Parathyroid adenoma (tissue), 2 donors: ENCODE results near the gene ATP6V0E2.

Experiments
- H2AFZ ChIP-seq: fragments of 300-600 bp; sonication (generic); one replicate; pipeline ENCODE4 v1.7.0; 2017; ENCODE audit warnings: antibody characterized with exemption, mild to moderate bottlenecking
- H3K27ac ChIP-seq: fragments of 300-600 bp; sonication (generic); one replicate; pipeline ENCODE4 v1.7.0; 2017
- H3K27me3 ChIP-seq: fragments of 300-600 bp; sonication (generic); one replicate; pipeline ENCODE4 v1.7.0; 2017; ENCODE audit warnings: low read length; ENCODE audit not compliant: control insufficient read depth, insufficient read depth
- H3K36me3 ChIP-seq: fragments of 300-600 bp; sonication (generic); one replicate; pipeline ENCODE4 v1.7.0; 2017; ENCODE audit warnings: low read length; ENCODE audit not compliant: control insufficient read depth, insufficient read depth
- H3K4me1 ChIP-seq: fragments of 300-600 bp; sonication (generic); one replicate; pipeline ENCODE4 v1.7.0; 2017; ENCODE audit warnings: control low read depth
- H3K4me2 ChIP-seq: fragments of 300-600 bp; sonication (generic); one replicate; pipeline ENCODE4 v1.7.0; 2017; ENCODE audit warnings: low read length
- H3K4me3 ChIP-seq: fragments of 300-600 bp; sonication (generic); one replicate; pipeline ENCODE4 v1.7.0; 2017; ENCODE audit warnings: low read depth, low read length
- H3K79me2 ChIP-seq: fragments of 300-600 bp; sonication (generic); one replicate; pipeline ENCODE4 v1.7.0; 2017; ENCODE audit warnings: control low read depth
- H3K9ac ChIP-seq: fragments of 300-600 bp; sonication (generic); one replicate; pipeline ENCODE4 v1.7.0; 2017; ENCODE audit warnings: mild to moderate bottlenecking
- H3K9me3 ChIP-seq: fragments of 300-600 bp; sonication (generic); one replicate; pipeline ENCODE4 v1.7.0; 2017; ENCODE audit warnings: low read length; ENCODE audit not compliant: control insufficient read depth
- CTCF ChIP-seq: fragments of 300-600 bp; sonication (generic); IDR thresholded peaks from one replicate; pipeline ENCODE4 v1.7.0; 2017; ENCODE audit warnings: antibody characterized with exemption, mild to moderate bottlenecking
- donor health status: primary hyperparathyroidism.

Gene ATP6V0E2

DNA sequence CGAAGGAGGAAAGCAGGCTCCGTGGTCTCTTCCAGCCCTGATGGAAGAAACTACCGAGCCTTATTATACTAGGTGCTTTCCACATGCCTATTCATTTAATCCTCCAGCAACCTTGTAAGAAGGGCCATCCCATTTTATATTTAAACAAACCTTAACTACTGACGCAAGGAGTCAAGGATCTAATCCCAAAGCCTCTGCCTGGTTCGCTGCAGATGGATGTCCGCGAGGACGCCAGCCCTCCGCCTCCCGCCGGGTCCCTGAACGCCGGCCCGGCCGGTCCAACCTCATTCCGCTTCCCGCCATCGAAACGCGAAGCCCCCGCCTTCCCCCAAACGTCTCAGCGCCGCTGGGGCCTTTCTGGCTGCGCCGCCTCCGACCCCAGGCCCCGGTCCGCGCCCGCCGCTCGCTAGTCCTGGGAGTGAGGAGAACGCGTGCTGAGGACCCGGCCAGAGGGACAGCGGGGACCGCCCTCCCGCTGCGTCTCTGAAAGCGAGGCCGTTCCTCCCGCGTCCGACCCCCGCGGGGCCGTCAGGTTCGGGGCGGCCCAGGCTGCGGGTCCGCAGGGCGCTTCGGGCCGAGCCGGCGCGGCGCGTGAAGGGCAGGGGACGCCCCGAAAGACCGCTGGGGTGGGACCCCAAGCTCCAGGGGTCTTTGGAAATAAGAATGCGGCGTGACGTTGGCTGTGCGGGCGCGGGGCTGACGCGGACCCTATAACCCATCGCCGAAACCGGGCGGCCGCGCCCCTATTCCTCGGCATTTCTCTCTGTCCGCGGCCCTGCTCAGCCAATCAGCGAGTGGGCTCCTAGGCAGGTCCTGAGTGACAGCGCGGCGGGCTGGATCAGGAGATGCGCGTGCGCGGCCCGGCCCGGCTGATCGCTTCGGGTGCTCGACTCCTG is at the start of gene ATP6V0E2:
TSS of gene ATP6V0E2 (plus strand) at position 896 of the 896 bp plus-strand sequence. CDS start 97 bp downstream, outside the sequence.
- H3K4me1 ChIP-seq = no peaks in the 10 kb centered on the region

DNA sequence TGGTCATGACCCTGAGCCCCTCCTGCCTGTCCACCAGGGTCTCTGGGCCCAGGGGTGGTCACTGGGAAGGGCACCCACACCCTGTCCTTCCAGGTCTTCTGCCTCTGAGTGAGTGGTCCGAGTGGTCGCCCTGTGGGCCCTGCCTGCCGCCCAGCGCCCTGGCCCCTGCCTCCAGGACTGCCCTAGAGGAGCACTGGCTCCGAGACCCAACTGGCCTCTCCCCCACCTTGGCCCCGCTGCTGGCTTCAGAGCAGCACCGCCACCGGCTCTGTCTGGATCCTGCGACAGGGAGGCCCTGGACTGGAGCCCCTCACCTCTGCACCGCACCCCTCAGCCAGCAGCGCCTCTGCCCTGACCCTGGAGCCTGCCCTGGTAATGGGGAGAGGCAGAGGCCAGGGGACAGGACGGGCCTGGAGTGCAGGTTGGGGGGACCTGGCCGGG is 49.4 kb upstream of the ATP6V0E2 start:
- H3K4me1 ChIP-seq = no peaks in the 10 kb centered on the region
- H2AFZ ChIP-seq = no peak overlapping the region
- no peak for TF ChIP-seq CTCF
- H3K27ac ChIP-seq = no peak overlapping the region
- no peaks in the 10 kb centered on the region for H3K27me3 ChIP-seq
- H3K9ac ChIP-seq = no peak overlapping the region
- no peak overlapping the region for H3K4me2 ChIP-seq
- H3K9me3 ChIP-seq = no peaks in the 10 kb centered on the region
- no peaks in the 10 kb centered on the region for H3K79me2 ChIP-seq
- no peak overlapping the region for H3K4me3 ChIP-seq
- H3K36me3 ChIP-seq = no peaks in the 10 kb centered on the region

More for the DNA sequence above, at the start of gene ATP6V0E2:
- H3K9me3 ChIP-seq = no peaks in the 10 kb centered on the region
- peak within 1 kb of the TSS; percentile 93 for H3K4me3 ChIP-seq
- H3K27me3 ChIP-seq = no peaks in the 10 kb centered on the region
- no peak for TF ChIP-seq CTCF
- no peaks in the 10 kb centered on the region for H3K79me2 ChIP-seq
- peak within 1 kb of the TSS; percentile 91 for H3K4me2 ChIP-seq
- peak within 1 kb of the TSS; percentile 24 for H3K27ac ChIP-seq
- peak within 1 kb of the TSS; percentile 96 for H2AFZ ChIP-seq
- H3K9ac ChIP-seq = no peak within 1 kb of the TSS
- H3K36me3 ChIP-seq = no peaks in the 10 kb centered on the region

- H3K27me3 ChIP-seq = no peaks in the 10 kb centered on the region
- no peaks in the 10 kb centered on the region for H3K79me2 ChIP-seq
- no peak for TF ChIP-seq CTCF
- H3K27ac ChIP-seq = no peak overlapping the region
- no peak overlapping the region for H3K9ac ChIP-seq
- H2AFZ ChIP-seq = no peak overlapping the region
- H3K36me3 ChIP-seq = no peaks in the 10 kb centered on the region
- H3K4me2 ChIP-seq = no peak overlapping the region
- no peaks in the 10 kb centered on the region for H3K9me3 ChIP-seq
- H3K4me3 ChIP-seq = no peak overlapping the region
- H3K4me1 ChIP-seq = no peaks in the 10 kb centered on the region
Observed at GRCh38 chr7:149824748-149825566, 48.8 kb upstream of the ATP6V0E2 start.

DNA sequence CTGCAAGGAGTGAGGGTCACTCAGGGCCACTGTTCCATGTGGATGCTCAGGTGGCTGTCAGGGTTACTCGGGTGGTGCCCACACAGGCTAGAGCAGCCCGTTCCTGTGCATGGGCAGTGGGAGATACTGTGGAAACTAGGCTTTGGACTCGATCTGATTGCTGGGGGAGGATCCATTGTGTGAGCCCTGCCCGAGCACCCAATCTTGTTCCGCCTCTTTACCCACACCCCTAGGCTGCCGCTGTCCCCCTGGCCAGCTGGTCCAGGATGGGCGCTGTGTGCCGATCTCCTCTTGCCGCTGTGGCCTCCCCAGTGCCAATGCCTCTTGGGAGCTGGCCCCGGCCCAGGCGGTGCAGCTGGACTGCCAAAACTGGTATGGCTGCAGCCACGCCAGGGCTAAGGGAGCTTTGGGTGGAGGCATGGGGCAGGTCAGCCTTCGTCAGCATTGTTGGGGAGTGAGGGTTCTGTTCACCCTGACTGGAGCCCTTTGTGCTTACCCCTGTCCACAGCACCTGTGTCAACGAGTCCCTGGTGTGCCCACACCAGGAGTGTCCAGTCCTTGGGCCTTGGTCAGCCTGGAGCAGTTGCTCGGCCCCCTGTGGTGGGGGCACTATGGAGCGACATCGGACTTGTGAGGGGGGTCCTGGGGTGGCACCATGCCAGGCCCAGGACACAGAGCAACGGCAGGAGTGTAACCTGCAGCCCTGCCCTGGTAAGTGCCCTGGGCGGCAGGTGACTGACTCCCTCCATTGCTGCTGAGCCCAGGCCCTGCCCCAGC is 48.0 kb upstream of the ATP6V0E2 start:
- Histone ChIP-seq H3K9ac (no peak overlapping the region), H3K27me3 (no peaks in the 10 kb centered on the region), H3K79me2 (no peaks in the 10 kb centered on the region), H2AFZ (no peak overlapping the region), H3K9me3 (no peaks in the 10 kb centered on the region), H3K4me3 (no peak overlapping the region), H3K36me3 (no peaks in the 10 kb centered on the region), H3K4me1 (no peaks in the 10 kb centered on the region), H3K4me2 (no peak overlapping the region), H3K27ac (no peak overlapping the region)
- TF ChIP-seq CTCF = no peak
